DND-41 (cell line): Measurements from ENCODE around the gene KCNMA1.

Source experiments
- ATAC-seq: fragments of 200-7000 bp; cut with Tn5 transposase; 3 replicates; pipeline ENCODE4 v1.9.1; 2021; ENCODE audit warnings: low read depth; ENCODE audit not compliant: insufficient read depth
- DNase-seq: peaks from one replicate; pipeline ENCODE4 v3.0.0-alpha.2; 2020
- H2AFZ ChIP-seq: 2 replicates; pipeline ENCODE4 v1.6.0; 2012; ENCODE audit warnings: low read depth, low read length
- H3K27ac ChIP-seq: 2 replicates; pipeline ENCODE4 v1.5.1; 2012; ENCODE audit warnings: low read length, inconsistent platforms
- H3K27me3 ChIP-seq: fragments of 200-600 bp; sonication (generic); 2 replicates; pipeline ENCODE4 v1.6.0; 2012; ENCODE audit warnings: low read length, mild to moderate bottlenecking, inconsistent platforms; ENCODE audit not compliant: insufficient read depth, poor library complexity
- H3K36me3 ChIP-seq: 2 replicates; pipeline ENCODE4 v1.5.1; 2012; ENCODE audit warnings: low read length, inconsistent platforms; ENCODE audit not compliant: insufficient read depth
- H3K4me1 ChIP-seq: 2 replicates; pipeline ENCODE4 v1.5.1; 2012; ENCODE audit warnings: mild to moderate bottlenecking, low read length; ENCODE audit not compliant: insufficient read depth
- H3K4me2 ChIP-seq: 2 replicates; pipeline ENCODE4 v1.6.0; 2012; ENCODE audit warnings: mild to moderate bottlenecking, moderate library complexity, low read length, inconsistent platforms; ENCODE audit not compliant: insufficient read depth
- H3K4me3 ChIP-seq, 2 experiments: fragments of 200-600 bp in 1 of 2; shearing (Covaris generic) in 1 of 2; 2 replicates each; pipeline ENCODE4 v1.5.1; 2012 to 2016; ENCODE audit warnings: inconsistent platforms in 2 of 2, low read length in 2 of 2, mild to moderate bottlenecking in 2 of 2, low read depth in 1 of 2, moderate library complexity in 1 of 2
- H3K79me2 ChIP-seq: 2 replicates; pipeline ENCODE4 v1.6.0; 2012; ENCODE audit warnings: low read length, inconsistent platforms; ENCODE audit not compliant: insufficient read depth
- H3K9ac ChIP-seq: 2 replicates; pipeline ENCODE4 v1.6.0; 2012; ENCODE audit warnings: low read depth, mild to moderate bottlenecking, inconsistent platforms, low read length, moderate library complexity
- H3K9me3 ChIP-seq: 2 replicates; pipeline ENCODE4 v1.5.1; 2012; ENCODE audit warnings: low read length, moderate library complexity, mild to moderate bottlenecking, inconsistent platforms; ENCODE audit not compliant: insufficient read depth, severe bottlenecking
- H4K20me1 ChIP-seq: 2 replicates; pipeline ENCODE4 v1.6.0; 2012; ENCODE audit warnings: low read length; ENCODE audit not compliant: insufficient read depth
- CTCF ChIP-seq: IDR thresholded peaks from 2 replicates; pipeline ENCODE4 v1.5.1; 2012; ENCODE audit warnings: borderline replicate concordance, low read length, moderate library complexity, mild to moderate bottlenecking; ENCODE audit not compliant: poor library complexity, severe bottlenecking; ENCODE audit errors: extremely low read depth
- EZH2 ChIP-seq: IDR thresholded peaks from 3 replicates; pipeline ENCODE4 v1.6.1; 2012; ENCODE audit warnings: borderline replicate concordance, low read depth, mild to moderate bottlenecking, moderate library complexity, low read length, inconsistent platforms; ENCODE audit not compliant: severe bottlenecking

KCNMA1 gene

GRCh38 chr10:77556990-77557601, 80.5 kb downstream of the KCNMA1 start:
- no peak overlapping the region for H3K4me3 ChIP-seq

GRCh38 chr10:77555591-77556212, 81.9 kb downstream of the KCNMA1 start:
- no peaks in the 10 kb centered on the region for H4K20me1 ChIP-seq
- H3K9ac ChIP-seq = no peak overlapping the region
- no peak for ATAC-seq

More at GRCh38 chr10:77556990-77557601, 80.5 kb downstream of the KCNMA1 start:
- TF ChIP-seq EZH2 (no peak), CTCF (no peak)
- no peak overlapping the region for H2AFZ ChIP-seq
- no peak for ATAC-seq
- no peaks in the 10 kb centered on the region for H3K4me1 ChIP-seq
- H3K4me2 ChIP-seq = no peak overlapping the region
- no peak overlapping the region for H3K9ac ChIP-seq
- H3K27ac ChIP-seq = no peak overlapping the region
- H3K79me2 ChIP-seq = no peaks in the 10 kb centered on the region
- H3K27me3 ChIP-seq = peaks cover 3% of the 10 kb centered on the region
- no peaks in the 10 kb centered on the region for H3K36me3 ChIP-seq
- H4K20me1 ChIP-seq = no peaks in the 10 kb centered on the region
- no peak for DNase-seq
- no peaks in the 10 kb centered on the region for H3K9me3 ChIP-seq

DNA sequence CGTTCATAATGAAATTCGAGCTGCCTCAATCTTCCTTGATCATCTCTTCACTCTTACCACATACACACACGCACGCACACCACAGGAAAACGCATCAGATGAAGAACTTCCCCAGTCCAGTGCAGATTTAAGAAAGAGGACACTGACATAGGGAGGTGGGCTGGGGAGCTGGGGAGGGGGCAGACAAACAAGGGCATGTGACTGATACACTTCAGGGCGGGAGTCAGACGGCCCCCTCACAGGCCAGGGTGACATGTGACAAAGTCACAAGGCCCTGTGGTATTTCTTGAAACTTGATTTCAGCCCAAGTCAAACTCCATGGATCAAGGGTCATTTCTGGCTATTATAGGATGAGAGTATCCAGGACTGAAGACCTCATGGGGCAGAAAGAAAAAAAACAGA, 82.6 kb downstream of the KCNMA1 start:
- Histone ChIP-seq H3K9me3 (no peaks in the 10 kb centered on the region), H3K9ac (no peak overlapping the region), H3K4me3 (no peak overlapping the region), H3K79me2 (no peaks in the 10 kb centered on the region), H3K36me3 (no peaks in the 10 kb centered on the region), H3K27me3 (no peaks in the 10 kb centered on the region), H3K27ac (no peak overlapping the region), H3K4me2 (no peak overlapping the region), H4K20me1 (no peaks in the 10 kb centered on the region), H2AFZ (no peak overlapping the region), H3K4me1 (no peaks in the 10 kb centered on the region)
- DNase-seq = no peak
- ATAC-seq = no peak
- TF ChIP-seq EZH2 (no peak), CTCF (no peak)

More at GRCh38 chr10:77555591-77556212, 81.9 kb downstream of the KCNMA1 start:
- Histone ChIP-seq H3K36me3 (no peaks in the 10 kb centered on the region), H3K27ac (no peak overlapping the region), H3K4me3 (no peak overlapping the region), H3K79me2 (no peaks in the 10 kb centered on the region), H2AFZ (no peak overlapping the region), H3K4me2 (no peak overlapping the region), H3K27me3 (no peaks in the 10 kb centered on the region), H3K4me1 (no peaks in the 10 kb centered on the region), H3K9me3 (no peaks in the 10 kb centered on the region)
- DNase-seq = no peak
- no peak for TF ChIP-seq EZH2
- no peak for TF ChIP-seq CTCF
